ENCODE measurements around the gene KRTAP20-1. TPM values are rescaled to one million over a fixed set of nuclear protein-coding genes. Genes with fewer than 3 reads are reported as not detected.

Gene KRTAP20-1
- total RNA-seq, 1 donor from 2014 or later = not detected

DNA sequence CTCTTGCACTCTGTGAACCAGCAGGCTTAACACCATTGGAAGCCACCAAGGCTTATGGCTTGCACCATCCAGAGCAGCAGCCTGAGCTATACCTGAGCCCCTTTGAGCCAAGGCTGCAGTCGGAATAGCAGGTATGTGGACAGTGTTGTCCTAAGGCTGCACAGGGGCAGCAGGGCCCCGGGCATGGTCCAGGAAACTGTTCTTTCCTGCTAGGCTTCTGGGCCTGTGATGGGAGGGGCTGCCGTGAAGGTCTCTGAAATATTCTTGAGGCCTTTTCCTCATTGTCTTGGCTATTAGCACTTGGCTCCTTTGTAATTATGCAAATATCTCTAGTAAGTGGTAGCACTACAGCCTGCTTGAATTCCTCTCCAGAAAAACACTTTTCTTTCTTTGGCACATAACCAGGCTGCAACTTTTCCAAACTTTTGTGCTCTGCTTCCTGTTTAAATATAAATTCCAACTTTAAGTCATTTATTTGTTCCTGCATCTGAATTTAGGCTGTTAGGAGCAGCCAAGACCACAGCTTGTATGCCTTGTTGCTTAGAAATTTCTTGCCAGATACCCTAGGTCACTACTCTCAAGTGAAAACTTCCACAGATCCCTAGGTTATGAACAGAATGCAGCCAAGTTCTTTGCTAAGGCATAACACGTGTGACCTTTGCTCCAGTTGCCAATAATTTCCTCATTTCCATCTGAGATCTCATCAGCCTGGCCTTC is 9.4 kb downstream of the KRTAP20-1 start:
- intact Hi-C loops (cut with DNase I) = no loop called here
- Histone ChIP-seq H3K4me1 (no peaks in the 10 kb centered on the region), H3K9me3 (no peaks in the 10 kb centered on the region), H3K27me3 (no peaks in the 10 kb centered on the region), H3K4me3 (no peak overlapping the region), H3K36me3 (no peaks in the 10 kb centered on the region), H3K27ac (no peak overlapping the region)
- ATAC-seq = no peak
- TF ChIP-seq, protein P1, sequence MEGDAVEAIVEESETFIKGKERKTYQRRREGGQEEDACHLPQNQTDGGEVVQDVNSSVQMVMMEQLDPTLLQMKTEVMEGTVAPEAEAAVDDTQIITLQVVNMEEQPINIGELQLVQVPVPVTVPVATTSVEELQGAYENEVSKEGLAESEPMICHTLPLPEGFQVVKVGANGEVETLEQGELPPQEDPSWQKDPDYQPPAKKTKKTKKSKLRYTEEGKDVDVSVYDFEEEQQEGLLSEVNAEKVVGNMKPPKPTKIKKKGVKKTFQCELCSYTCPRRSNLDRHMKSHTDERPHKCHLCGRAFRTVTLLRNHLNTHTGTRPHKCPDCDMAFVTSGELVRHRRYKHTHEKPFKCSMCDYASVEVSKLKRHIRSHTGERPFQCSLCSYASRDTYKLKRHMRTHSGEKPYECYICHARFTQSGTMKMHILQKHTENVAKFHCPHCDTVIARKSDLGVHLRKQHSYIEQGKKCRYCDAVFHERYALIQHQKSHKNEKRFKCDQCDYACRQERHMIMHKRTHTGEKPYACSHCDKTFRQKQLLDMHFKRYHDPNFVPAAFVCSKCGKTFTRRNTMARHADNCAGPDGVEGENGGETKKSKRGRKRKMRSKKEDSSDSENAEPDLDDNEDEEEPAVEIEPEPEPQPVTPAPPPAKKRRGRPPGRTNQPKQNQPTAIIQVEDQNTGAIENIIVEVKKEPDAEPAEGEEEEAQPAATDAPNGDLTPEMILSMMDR (IDR thresholded peaks at IDR 0.05) = no peak
- no peak for DNase-seq

DNA sequence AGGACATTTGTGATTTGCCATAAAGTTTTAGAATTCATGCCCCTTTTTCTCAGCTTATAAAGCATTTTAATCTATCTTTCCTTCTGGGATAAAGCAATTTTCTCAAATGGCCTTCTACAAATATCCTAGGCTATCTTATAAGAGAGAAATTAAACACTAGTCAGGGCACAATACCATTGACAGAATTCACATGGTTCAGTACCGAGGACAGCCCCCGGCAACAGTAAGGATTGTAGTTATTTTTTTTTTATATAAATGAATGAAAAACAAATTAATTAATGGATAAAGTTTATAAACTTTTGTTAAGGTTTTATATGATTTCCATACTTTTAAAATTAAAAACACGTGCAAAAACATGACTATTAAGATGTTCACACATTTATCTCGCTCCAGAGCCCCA is 11.9 kb downstream of the KRTAP20-1 start:
- H3K9me3 ChIP-seq = no peaks in the 10 kb centered on the region
- no peaks in the 10 kb centered on the region for H3K27me3 ChIP-seq
- H3K4me3 ChIP-seq = no peak overlapping the region
- H3K4me1 ChIP-seq = no peaks in the 10 kb centered on the region
- TF ChIP-seq, protein P1 (IDR thresholded peaks at IDR 0.05) = no peak
- DNase-seq (no peak), ATAC-seq (no peak)
- no peaks in the 10 kb centered on the region for H3K36me3 ChIP-seq
- no peak overlapping the region for H3K27ac ChIP-seq
- intact Hi-C loops (cut with DNase I) = no loop called here

DNA sequence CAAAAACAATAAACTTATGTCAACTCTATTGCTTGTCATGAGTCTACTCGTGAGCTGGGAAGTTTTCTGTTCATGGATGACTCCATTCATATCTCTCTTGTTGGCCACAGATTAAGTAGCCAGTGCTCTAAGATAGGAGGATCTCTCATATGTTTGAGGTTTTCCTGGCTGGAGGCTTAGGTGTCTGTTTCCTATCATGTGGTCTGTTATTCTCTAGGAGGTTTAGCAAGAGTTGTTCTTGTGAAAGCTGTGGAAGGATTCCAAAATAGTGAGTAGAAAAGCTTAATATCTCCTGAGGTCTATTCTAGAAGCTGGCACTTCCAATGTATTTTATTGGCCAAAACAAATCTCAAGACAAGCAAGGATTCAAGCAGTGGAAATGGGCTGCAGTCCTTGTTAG is 13.0 kb downstream of the KRTAP20-1 start:
- intact Hi-C loops (cut with DNase I) = no loop called here
- H3K4me3 ChIP-seq = no peak overlapping the region
- no peaks in the 10 kb centered on the region for H3K4me1 ChIP-seq
- H3K27ac ChIP-seq = no peak overlapping the region
- no peak for ATAC-seq
- TF ChIP-seq, protein P1 (IDR thresholded peaks at IDR 0.05) = no peak
- no peak for DNase-seq
- no peaks in the 10 kb centered on the region for H3K36me3 ChIP-seq
- no peaks in the 10 kb centered on the region for H3K9me3 ChIP-seq
- H3K27me3 ChIP-seq = no peaks in the 10 kb centered on the region

DNA sequence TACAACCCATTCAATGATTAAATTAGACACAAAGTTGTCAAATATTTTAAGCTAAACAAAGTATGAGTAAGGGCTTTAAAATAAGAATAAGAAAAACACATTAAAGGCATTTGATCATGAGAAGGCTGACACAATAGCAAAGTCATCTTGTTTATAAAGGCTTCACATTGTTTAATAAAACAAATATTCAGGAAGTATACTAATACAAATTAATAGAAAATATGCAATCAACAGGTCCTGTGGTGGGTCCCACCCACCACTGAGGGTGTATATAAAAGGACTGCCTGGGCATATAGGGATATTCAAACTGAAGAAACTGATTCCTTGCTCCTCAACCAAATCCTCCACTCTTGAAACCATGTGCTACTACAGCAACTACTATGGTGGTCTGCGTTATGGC is 18.7 kb downstream of the KRTAP20-1 start, which contains the start of gene KRTAP20-2:
KRTAP20-2 (plus strand) TSS at position 301 of the 400 bp plus-strand sequence; CDS start at position 359, 58 bp downstream.
- H3K27ac ChIP-seq = no peak within 1 kb of the TSS
- TF ChIP-seq, protein P1 (IDR thresholded peaks at IDR 0.05) = no peak
- intact Hi-C loops (cut with DNase I) = no loop called here
- H3K9me3 ChIP-seq = no peaks in the 10 kb centered on the region
- DNase-seq (no peak), ATAC-seq (no peak)
- no peaks in the 10 kb centered on the region for H3K4me1 ChIP-seq
- H3K4me3 ChIP-seq = no peak within 1 kb of the TSS
- no peaks in the 10 kb centered on the region for H3K27me3 ChIP-seq
- H3K36me3 ChIP-seq = no peaks in the 10 kb centered on the region

DNA sequence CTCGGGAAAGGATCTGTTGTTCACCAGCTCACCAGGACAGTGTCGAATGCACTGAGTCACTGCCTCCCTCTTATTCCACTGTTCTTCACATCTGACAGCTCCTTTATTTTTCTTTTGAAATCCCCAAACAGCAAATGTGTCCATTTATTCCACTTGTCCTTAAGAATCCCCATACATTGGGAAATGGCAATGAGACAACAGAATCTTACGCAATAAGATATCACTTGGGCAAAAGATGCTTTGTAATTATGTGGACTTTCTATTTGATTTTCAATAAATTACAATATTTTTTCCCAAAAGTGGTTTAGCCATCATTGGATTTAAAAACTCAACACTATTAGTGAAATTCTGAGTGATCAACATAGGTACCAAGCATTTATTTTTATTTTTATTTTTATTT is 22.5 kb downstream of the KRTAP20-1 start:
- intact Hi-C loops (cut with DNase I) = no loop called here
- H3K27ac ChIP-seq = no peak overlapping the region
- no peak for ATAC-seq

More for the DNA sequence above, 22.5 kb downstream of the KRTAP20-1 start:
- Histone ChIP-seq H3K27me3 (no peaks in the 10 kb centered on the region), H3K4me1 (no peaks in the 10 kb centered on the region), H3K9me3 (no peaks in the 10 kb centered on the region), H3K36me3 (no peaks in the 10 kb centered on the region), H3K4me3 (no peak overlapping the region)
- TF ChIP-seq, protein P1 (IDR thresholded peaks at IDR 0.05) = no peak
- no peak for DNase-seq
